Measurements from ENCODE around the gene ITPK1. TPM values are rescaled to one million over a fixed set of nuclear protein-coding genes. Genes with fewer than 3 reads are reported as not detected.

ITPK1 gene
- total RNA-seq, 2 experiments from 2014 or later: 17.8 to 34.7 TPM

GRCh38 chr14:93047661-93048060 is 68.1 kb downstream of the ITPK1 start:
- no peak overlapping the region for H3K4me3 ChIP-seq (ENCODE audit: low read depth, low read length, poor library complexity, severe bottlenecking)
- H2AFZ ChIP-seq (ENCODE audit: low read length): no peak overlapping the region
- no peak overlapping the region for H3K27ac ChIP-seq (ENCODE audit: low read depth, low read length, poor library complexity, severe bottlenecking)
- CTCF ChIA-PET (ENCODE audit: unreplicated experiment): no interaction called here
- POLR2A ChIA-PET: no interaction called here
- no peaks in the 10 kb centered on the region for H4K20me1 ChIP-seq (ENCODE audit: insufficient read depth, low read length)
- TF ChIP-seq EZH2phosphoT487 (IDR thresholded peaks at IDR 0.05; ENCODE audit: borderline replicate concordance, low read depth, low read length): no peak
- TF ChIP-seq, protein P1, sequence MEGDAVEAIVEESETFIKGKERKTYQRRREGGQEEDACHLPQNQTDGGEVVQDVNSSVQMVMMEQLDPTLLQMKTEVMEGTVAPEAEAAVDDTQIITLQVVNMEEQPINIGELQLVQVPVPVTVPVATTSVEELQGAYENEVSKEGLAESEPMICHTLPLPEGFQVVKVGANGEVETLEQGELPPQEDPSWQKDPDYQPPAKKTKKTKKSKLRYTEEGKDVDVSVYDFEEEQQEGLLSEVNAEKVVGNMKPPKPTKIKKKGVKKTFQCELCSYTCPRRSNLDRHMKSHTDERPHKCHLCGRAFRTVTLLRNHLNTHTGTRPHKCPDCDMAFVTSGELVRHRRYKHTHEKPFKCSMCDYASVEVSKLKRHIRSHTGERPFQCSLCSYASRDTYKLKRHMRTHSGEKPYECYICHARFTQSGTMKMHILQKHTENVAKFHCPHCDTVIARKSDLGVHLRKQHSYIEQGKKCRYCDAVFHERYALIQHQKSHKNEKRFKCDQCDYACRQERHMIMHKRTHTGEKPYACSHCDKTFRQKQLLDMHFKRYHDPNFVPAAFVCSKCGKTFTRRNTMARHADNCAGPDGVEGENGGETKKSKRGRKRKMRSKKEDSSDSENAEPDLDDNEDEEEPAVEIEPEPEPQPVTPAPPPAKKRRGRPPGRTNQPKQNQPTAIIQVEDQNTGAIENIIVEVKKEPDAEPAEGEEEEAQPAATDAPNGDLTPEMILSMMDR (conservative IDR thresholded peaks at IDR 0.05; ENCODE audit: low read length): no peak
- no peak overlapping the region for H3K4me2 ChIP-seq (ENCODE audit: low read length)
- no peaks in the 10 kb centered on the region for H3K9me2 ChIP-seq (ENCODE audit: insufficient read depth, low read length)
- intact Hi-C loops (cut with micrococcal nuclease; ENCODE audit: unreplicated experiment): no loop called here
- no peaks in the 10 kb centered on the region for H3K4me1 ChIP-seq (ENCODE audit: insufficient read depth, low read length, poor library complexity, severe bottlenecking)
- H3K79me2 ChIP-seq (ENCODE audit: insufficient read depth, low read depth, low read length): no peaks in the 10 kb centered on the region
- BruUV-seq (replicated peaks): no TSS peak
- no peaks in the 10 kb centered on the region for H3K36me3 ChIP-seq (ENCODE audit: insufficient read depth, low read length)
- H3K9me3 ChIP-seq (ENCODE audit: low read length): no peaks in the 10 kb centered on the region
- no peak for DNase-seq (ENCODE audit: low spot score)

- intact Hi-C loops (cut with micrococcal nuclease; ENCODE audit: unreplicated experiment): no loop called here
- no peak overlapping the region for H3K27ac ChIP-seq (ENCODE audit: low read depth, low read length, poor library complexity, severe bottlenecking)
- TF ChIP-seq EZH2phosphoT487 (IDR thresholded peaks at IDR 0.05; ENCODE audit: borderline replicate concordance, low read depth, low read length): no peak
- TF ChIP-seq, protein P1 (conservative IDR thresholded peaks at IDR 0.05; ENCODE audit: low read length): no peak
- H3K4me2 ChIP-seq (ENCODE audit: low read length): no peak overlapping the region
- H2AFZ ChIP-seq (ENCODE audit: low read length): no peak overlapping the region
- H3K79me2 ChIP-seq (ENCODE audit: insufficient read depth, low read depth, low read length): no peaks in the 10 kb centered on the region
- no peaks in the 10 kb centered on the region for H3K9me3 ChIP-seq (ENCODE audit: low read length)
- POLR2A ChIA-PET: no interaction called here
- BruUV-seq (replicated peaks): no TSS peak
- CTCF ChIA-PET (ENCODE audit: unreplicated experiment): no interaction called here
- H4K20me1 ChIP-seq (ENCODE audit: insufficient read depth, low read length): no peaks in the 10 kb centered on the region
- H3K9me2 ChIP-seq (ENCODE audit: insufficient read depth, low read length): no peaks in the 10 kb centered on the region
- no peak overlapping the region for H3K4me3 ChIP-seq (ENCODE audit: low read depth, low read length, poor library complexity, severe bottlenecking)
- no peaks in the 10 kb centered on the region for H3K4me1 ChIP-seq (ENCODE audit: insufficient read depth, low read length, poor library complexity, severe bottlenecking)
- no peaks in the 10 kb centered on the region for H3K36me3 ChIP-seq (ENCODE audit: insufficient read depth, low read length)
- no peak for DNase-seq (ENCODE audit: low spot score)
Observed at GRCh38 chr14:93047157-93047556, 68.6 kb downstream of the ITPK1 start.

- H3K27ac ChIP-seq (ENCODE audit: low read depth, low read length, poor library complexity, severe bottlenecking): no peak overlapping the region
- H3K9me3 ChIP-seq (ENCODE audit: low read length): no peaks in the 10 kb centered on the region
- no peaks in the 10 kb centered on the region for H3K36me3 ChIP-seq (ENCODE audit: insufficient read depth, low read length)
- intact Hi-C loops (cut with micrococcal nuclease; ENCODE audit: unreplicated experiment): no loop called here
- DNase-seq (ENCODE audit: low spot score): no peak
- H3K4me2 ChIP-seq (ENCODE audit: low read length): no peak overlapping the region
- H3K4me3 ChIP-seq (ENCODE audit: low read depth, low read length, poor library complexity, severe bottlenecking): no peak overlapping the region
- no peak for TF ChIP-seq EZH2phosphoT487 (IDR thresholded peaks at IDR 0.05; ENCODE audit: borderline replicate concordance, low read depth, low read length)
- TF ChIP-seq, protein P1 (conservative IDR thresholded peaks at IDR 0.05; ENCODE audit: low read length): no peak
- ChIA-PET CTCF (ENCODE audit: unreplicated experiment) (no interaction called here), POLR2A (no interaction called here)
- no peak overlapping the region for H2AFZ ChIP-seq (ENCODE audit: low read length)
- H3K4me1 ChIP-seq (ENCODE audit: insufficient read depth, low read length, poor library complexity, severe bottlenecking): no peaks in the 10 kb centered on the region
- BruUV-seq (replicated peaks): no TSS peak
- H3K79me2 ChIP-seq (ENCODE audit: insufficient read depth, low read depth, low read length): no peaks in the 10 kb centered on the region
- no peaks in the 10 kb centered on the region for H3K9me2 ChIP-seq (ENCODE audit: insufficient read depth, low read length)
- no peaks in the 10 kb centered on the region for H4K20me1 ChIP-seq (ENCODE audit: insufficient read depth, low read length)
Observed at GRCh38 chr14:93046705-93047050, 69.0 kb downstream of the ITPK1 start.

Data from OCI-LY7 (cell line).